Jurkat, Clone E6-1 (cell line): Measurements from ENCODE around the gene RHBDF1.

Source experiments
- DNase-seq: peaks from one replicate; pipeline ENCODE4 v3.0.0-alpha.2; 2011; ENCODE audit warnings: low read depth, low spot score
- H3K4me3 ChIP-seq: 2 replicates; pipeline ENCODE4 v1.5.1; 2011; ENCODE audit warnings: mild to moderate bottlenecking, low read length, control low read depth, moderate library complexity

Gene RHBDF1

DNA sequence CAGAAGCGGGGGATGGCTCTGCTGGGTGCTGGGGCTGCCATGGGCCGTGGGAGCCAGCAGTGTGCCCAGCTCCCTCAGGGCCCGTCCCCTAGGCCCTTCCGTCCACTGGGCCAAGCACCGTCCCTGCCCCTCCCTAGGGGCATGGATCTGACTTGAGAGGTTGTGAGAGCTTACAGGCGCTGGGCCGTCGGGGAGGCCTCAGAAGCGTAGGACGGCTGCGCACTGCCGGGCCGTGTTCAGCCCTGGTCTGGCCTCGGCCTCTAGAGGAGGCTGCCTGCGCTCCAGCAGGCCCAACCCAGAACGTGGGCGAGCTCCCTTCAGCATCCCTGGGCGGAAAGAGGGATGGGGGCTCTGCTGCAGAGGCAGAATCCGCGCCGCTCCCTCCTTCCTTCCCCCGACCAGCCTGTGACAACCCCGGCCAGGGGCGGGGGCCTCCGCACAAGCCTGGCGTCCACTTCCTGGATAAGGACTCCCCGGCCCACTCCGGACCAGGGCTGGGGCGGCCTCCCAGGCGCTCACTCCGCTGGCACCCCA lies 4.9 kb upstream of the RHBDF1 start:
- DNase-seq: no peak
- peak overlapping the region; percentile 59 for H3K4me3 ChIP-seq

- H3K4me3 ChIP-seq: peak overlapping the region; percentile 59
- DNase-seq: no peak
These were observed 4.3 kb upstream of the RHBDF1 start for GRCh38 chr16:76535-77272.

- DNase-seq: peak; percentile 69
- H3K4me3 ChIP-seq: no peak overlapping the region
These were observed 3.4 kb upstream of the RHBDF1 start for GRCh38 chr16:75580-76501.

DNA sequence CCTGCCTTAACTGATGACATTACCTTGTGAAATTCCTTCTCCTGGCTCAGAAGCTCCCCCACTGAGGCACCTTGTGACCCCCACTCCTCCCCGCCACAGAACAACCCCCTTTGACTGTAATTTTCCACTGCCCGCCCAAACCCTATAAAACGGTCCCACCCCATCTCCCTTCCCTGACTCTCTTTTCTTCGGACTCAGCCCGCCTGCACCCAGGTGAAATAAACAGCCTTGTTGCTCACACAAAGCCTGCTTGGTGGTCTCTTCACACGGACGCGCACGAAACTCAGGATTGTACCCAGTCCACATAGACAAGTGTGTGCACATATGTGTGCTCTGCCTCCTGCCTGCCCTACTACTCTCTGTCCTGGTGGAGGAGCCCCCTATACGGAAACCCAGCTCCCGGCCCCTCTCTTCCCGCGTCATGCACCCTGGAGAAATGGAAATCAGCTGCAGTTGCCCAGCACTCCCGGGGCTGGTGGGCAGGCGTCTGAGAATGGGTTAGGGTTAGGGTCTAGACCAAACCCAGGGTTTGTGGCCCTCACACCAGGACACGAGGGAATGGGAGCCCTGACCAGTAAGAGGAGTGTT lies 2.4 kb upstream of the RHBDF1 start:
- no peak overlapping the region for H3K4me3 ChIP-seq
- DNase-seq: no peak

GRCh38 chr16:74051-74746 lies 1.8 kb upstream of the RHBDF1 start:
- H3K4me3 ChIP-seq: no peak overlapping the region
- no peak for DNase-seq

- DNase-seq: no peak
- no peak overlapping the region for H3K4me3 ChIP-seq
These were observed 660 bp downstream of the RHBDF1 start for GRCh38 chr16:71540-72401.

- DNase-seq: no peak
- H3K4me3 ChIP-seq: no peak overlapping the region
These were observed 1.3 kb downstream of the RHBDF1 start for GRCh38 chr16:71210-71539.

DNA sequence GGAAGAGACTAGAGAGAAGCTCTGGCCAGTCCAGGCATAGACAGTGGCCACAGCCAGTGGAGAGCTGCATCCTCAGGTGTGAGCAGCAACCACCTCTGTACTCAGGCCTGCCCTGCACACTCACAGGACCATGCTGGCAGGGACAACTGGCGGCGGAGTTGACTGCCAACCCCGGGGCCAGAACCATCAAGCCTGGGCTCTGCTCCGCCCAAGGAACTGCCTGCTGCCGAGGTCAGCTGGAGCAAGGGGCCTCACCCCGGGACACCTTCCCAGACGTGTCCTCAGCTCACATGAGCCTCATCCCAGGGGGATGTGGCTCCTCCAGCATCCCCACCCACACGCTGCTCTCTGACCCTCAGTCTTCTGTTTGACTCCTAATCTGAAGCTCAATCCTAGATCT lies 3.2 kb downstream of the RHBDF1 start:
- no peak overlapping the region for H3K4me3 ChIP-seq
- no peak for DNase-seq

DNA sequence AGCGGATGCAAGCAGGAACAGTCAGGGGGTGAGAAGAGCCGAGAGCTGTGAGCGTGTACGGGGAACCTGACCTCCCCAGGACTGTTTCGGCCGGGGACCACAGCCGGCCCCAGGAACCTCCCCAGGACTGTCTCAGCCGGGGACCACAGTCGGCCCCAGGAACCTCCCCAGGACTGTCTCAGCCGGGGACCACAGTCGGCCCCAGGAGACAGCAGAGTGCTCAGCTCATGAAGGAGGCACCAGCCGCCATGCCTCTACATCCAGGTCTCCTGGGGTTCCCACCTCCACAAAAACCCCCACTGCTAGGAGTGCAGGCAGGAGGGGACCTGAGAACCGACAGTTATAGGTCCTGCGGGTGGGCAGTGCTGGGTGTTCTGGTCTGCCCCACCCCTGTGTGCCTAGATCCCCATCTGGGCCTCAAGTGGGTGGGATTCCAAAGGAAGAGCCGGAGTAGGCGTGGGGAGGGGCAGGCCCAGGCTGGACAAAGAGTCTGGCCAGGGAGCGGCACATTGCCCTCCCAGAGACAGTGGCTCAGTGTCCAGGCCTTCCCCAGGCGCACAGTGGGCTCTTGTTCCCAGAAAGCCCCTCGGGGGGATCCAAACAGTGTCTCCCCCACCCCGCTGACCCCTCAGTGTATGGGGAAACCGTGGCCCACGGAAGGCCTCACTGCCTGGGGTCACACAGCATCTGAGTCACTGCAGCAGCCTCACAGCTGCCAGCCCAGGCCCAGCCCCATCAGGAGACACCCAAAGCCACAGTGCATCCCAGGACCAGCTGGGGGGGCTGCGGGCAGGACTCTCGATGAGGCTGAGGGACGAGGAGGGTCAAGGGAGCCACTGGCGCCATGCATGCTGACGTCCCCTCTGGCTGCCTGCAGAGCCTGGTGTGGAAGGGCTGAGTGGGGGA lies 4.3 kb downstream of the RHBDF1 start:
- DNase-seq: no peak
- H3K4me3 ChIP-seq: no peak overlapping the region

DNA sequence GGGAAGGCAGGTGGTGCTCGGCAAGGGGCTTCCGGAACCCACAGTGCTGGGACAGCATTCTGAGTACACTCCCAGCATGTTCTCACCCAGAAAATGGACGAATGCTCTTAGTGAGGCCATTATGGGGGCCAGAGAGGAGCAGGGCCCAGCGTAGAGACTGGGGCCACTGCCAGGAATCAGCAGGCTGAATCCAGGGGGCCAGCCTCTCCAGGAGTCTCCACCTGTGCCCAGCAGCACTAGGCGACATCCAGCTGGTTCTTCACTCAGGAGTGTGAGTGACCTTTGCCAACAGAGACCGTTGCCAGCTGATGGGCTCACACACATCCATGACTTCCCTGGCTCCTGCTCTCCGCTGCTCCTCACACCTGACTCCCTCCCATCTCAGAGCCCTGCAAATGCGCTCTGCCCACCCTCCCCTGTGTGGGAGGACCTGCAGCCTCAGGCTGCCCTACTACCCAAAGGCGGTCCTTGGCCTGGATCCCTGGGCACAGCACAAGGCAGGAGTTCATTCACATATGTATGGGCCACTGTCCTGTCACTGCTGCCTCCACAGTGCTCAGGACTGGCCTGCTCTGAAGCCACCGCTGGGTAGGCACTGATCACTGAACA lies 5.1 kb downstream of the RHBDF1 start:
- no peak overlapping the region for H3K4me3 ChIP-seq
- DNase-seq: no peak

DNA sequence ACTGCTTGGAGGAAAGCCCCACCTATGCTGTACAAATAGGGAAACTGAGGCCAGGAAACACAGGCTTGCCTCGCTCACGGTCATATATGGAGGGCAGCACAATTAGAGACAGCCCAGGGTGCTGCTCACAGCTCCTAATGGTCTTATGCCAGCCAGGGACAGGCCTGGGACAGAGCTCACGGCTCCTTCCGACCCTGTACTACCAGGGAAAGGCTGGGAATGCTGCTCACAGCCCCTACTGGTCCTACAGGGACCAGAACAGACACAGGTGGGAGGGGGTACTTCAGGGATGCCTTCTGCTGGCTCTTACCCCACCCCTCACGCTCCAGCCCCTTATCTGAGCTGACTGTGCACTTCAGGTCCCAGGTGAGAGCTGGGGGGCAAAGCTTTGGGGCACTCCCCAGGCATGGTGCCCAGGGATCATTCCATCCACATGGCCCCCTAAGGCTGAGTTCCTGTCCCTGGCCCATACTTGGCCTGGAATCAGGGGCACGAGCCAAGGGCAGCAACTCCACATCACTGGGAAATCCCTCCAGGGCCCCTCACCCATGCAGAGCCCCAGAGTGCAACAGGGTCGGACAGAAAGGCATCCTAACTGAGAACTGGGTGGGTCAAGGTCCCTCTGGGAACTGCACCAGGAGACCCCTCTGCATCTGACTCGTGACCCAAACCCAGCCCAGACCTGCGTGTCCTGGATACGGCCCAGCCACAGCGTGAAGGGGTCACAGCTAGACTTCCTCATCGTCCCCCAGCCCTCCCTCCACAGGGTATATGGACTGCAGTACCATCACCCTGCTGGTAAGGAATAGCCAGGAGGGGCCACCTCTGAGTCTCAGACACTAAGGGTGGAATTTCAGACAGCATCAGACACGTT lies 5.9 kb downstream of the RHBDF1 start:
- no peak for DNase-seq

DNA sequence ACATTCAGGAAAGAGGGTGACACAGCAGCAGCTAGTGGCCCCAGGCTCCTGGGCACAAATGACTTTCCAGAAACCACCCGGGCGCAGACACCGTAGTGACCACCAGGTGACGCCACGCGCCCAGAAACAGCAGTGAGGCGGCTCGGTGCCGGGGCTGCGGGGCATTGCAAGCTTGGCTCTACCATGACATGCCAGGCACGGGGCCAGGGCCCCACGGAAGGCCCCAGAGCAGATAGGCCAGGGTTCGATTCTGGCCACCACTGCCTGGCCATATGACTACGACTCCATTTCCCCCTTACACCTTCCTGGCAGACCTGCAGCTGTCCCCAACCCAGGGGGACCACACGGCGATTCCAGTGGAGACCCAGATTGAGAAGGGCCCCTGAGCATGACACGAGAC lies 6.7 kb downstream of the RHBDF1 start:
- DNase-seq: peak; percentile 60
- H3K4me3 ChIP-seq: no peak overlapping the region

More for the DNA sequence above, 5.9 kb downstream of the RHBDF1 start:
- no peak overlapping the region for H3K4me3 ChIP-seq

GRCh38 chr16:64914-65255 lies 7.5 kb downstream of the RHBDF1 start:
- DNase-seq: no peak

GRCh38 chr16:63998-64913 lies 8.2 kb downstream of the RHBDF1 start:
- H3K4me3 ChIP-seq: no peak overlapping the region
- no peak for DNase-seq

More at GRCh38 chr16:64914-65255, 7.5 kb downstream of the RHBDF1 start:
- H3K4me3 ChIP-seq: no peak overlapping the region

DNA sequence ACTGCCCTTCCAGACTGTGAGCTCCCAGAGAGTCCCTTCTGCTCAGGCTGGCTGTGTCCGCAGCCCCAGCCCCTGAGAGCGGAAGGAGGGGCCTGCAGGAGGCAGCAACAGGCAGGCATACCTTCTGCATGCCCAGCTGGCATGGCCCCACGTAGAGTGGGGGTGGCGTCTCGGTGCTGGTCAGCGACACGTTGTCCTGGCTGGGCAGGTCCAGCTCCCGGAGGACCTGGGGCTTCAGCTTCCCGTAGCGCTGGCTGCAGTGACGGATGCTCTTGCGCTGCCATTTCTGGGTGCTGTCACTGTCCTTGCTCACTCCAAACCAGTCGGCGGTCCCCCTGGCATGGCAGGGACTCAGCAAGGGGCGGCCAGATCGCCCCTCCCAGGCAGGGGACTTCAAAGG lies 9.0 kb downstream of the RHBDF1 start:
- H3K4me3 ChIP-seq: no peak overlapping the region
- no peak for DNase-seq
